Measurements from ENCODE around the gene NLRP4.
A peak's percentile ranks its signal among the peaks of the same experiment; 100 is the strongest.

NLRP4 gene
- total RNA-seq: 0 reads per million in 4 donors

- no peak for DNase-seq
Measured at GRCh38 chr19:55836340-55836739, at the start of gene NLRP4. TSS of gene NLRP4 (plus strand) at chr19:55836540. CDS start at chr19:55852081, 15,541 bp downstream.

- DNase-seq: no peak
Measured at GRCh38 chr19:55795021-55795420, 41.3 kb upstream of the NLRP4 start.

GRCh38 chr19:55801416-55801815 lies 34.9 kb upstream of the NLRP4 start:
- DNase-seq: no peak

- no peak for DNase-seq
Measured at GRCh38 chr19:55802281-55802680, 34.1 kb upstream of the NLRP4 start.

GRCh38 chr19:55809381-55810058 lies 26.8 kb upstream of the NLRP4 start:
- DNase-seq: peak in 1 of 5 donors; percentile 46

GRCh38 chr19:55811340-55811739 lies 25.0 kb upstream of the NLRP4 start:
- no peak for DNase-seq

GRCh38 chr19:55812449-55812848 lies 23.9 kb upstream of the NLRP4 start:
- no peak for DNase-seq

- no peak for DNase-seq
Measured at GRCh38 chr19:55813906-55814305, 22.4 kb upstream of the NLRP4 start.

GRCh38 chr19:55820037-55820436 lies 16.3 kb upstream of the NLRP4 start:
- no peak for DNase-seq

- DNase-seq: no peak
Measured at GRCh38 chr19:55830656-55831055, 5.7 kb upstream of the NLRP4 start.

GRCh38 chr19:55831846-55832245 lies 4.5 kb upstream of the NLRP4 start, which contains the start of gene NLRP11:
TSS of gene NLRP11 (minus strand) at chr19:55831999. CDS start at chr19:55818174, 13,825 bp downstream.
- DNase-seq: no peak

- no peak for DNase-seq
Measured at GRCh38 chr19:55832676-55833075, 3.7 kb upstream of the NLRP4 start.

- DNase-seq: no peak
Measured at GRCh38 chr19:55838251-55838650, 1.9 kb downstream of the NLRP4 start.

GRCh38 chr19:55838906-55839305 lies 2.6 kb downstream of the NLRP4 start:
- DNase-seq: no peak

- DNase-seq: no peak
Measured at GRCh38 chr19:55855160-55855559, 18.8 kb downstream of the NLRP4 start.

GRCh38 chr19:55857149-55857548 lies 20.8 kb downstream of the NLRP4 start:
- DNase-seq: no peak

GRCh38 chr19:55857974-55858373 lies 21.6 kb downstream of the NLRP4 start:
- no peak for DNase-seq

- DNase-seq: no peak
Measured at GRCh38 chr19:55858401-55858800, 22.1 kb downstream of the NLRP4 start.

- DNase-seq: no peak
Measured at GRCh38 chr19:55858969-55859368, 22.6 kb downstream of the NLRP4 start.

- DNase-seq: no peak
Measured at GRCh38 chr19:55866521-55866920, 30.2 kb downstream of the NLRP4 start.

- DNase-seq: no peak
Measured at GRCh38 chr19:55867101-55867500, 30.8 kb downstream of the NLRP4 start.

GRCh38 chr19:55870736-55871135 lies 34.4 kb downstream of the NLRP4 start:
- DNase-seq: no peak

- no peak for DNase-seq
Measured at GRCh38 chr19:55877211-55877610, 40.9 kb downstream of the NLRP4 start.

- no peak for DNase-seq
Measured at GRCh38 chr19:55882626-55883025, 46.3 kb downstream of the NLRP4 start.

GRCh38 chr19:55898911-55899310 lies 62.6 kb downstream of the NLRP4 start:
- DNase-seq: no peak

Measured in T-helper 1 cell (primary cell).